BLaER1 (cell line): ENCODE results near the gene COL4A6.

Source experiments
- H3K27ac ChIP-seq: shearing (Covaris generic); formaldehyde crosslinking; 2 replicates; pipeline ENCODE4 v1.8.1; 2022
- H3K27me3 ChIP-seq: shearing (Covaris generic); formaldehyde crosslinking; 2 replicates; pipeline ENCODE4 v1.8.1; 2022
- H3K36me3 ChIP-seq: shearing (Covaris generic); formaldehyde crosslinking; 2 replicates; pipeline ENCODE4 v1.8.1; 2022
- H3K4me1 ChIP-seq: shearing (Covaris generic); formaldehyde crosslinking; 2 replicates; pipeline ENCODE4 v1.8.1; 2022
- H3K4me2 ChIP-seq: shearing (Covaris generic); formaldehyde crosslinking; 2 replicates; pipeline ENCODE4 v1.8.1; 2022
- H3K4me3 ChIP-seq: shearing (Covaris generic); formaldehyde crosslinking; 2 replicates; pipeline ENCODE4 v1.8.1; 2022
- H3K9ac ChIP-seq: shearing (Covaris generic); formaldehyde crosslinking; 2 replicates; pipeline ENCODE4 v1.8.1; 2022
- H3K9me3 ChIP-seq: shearing (Covaris generic); formaldehyde crosslinking; 2 replicates; pipeline ENCODE4 v1.8.1; 2022
- H4K20me1 ChIP-seq: shearing (Covaris generic); formaldehyde crosslinking; 2 replicates; pipeline ENCODE4 v1.8.1; 2022
- Cebpa-rat ChIP-seq: shearing (Covaris generic); IDR thresholded peaks from 2 replicates; pipeline ENCODE4 v1.8.1; 2022

The COL4A6 gene

DNA sequence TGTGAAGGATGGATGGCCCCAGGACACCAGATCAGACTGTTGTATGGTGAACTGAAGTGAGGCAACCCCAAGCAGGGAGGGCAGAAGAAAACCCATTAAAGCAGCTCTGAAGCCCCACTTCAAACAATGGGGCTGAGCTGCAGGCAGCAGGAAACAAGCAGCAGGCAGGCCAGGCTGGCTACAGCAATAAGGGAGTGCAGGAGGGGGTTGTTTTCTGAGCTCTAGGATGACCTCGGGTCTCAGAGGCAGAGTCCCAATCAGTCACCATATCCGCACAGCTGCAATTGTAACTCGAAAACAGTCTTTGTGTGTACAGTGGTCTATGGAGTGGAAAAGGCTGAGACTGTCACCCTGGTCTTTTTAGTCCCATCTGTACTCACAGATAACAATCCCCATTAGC, 90.4 kb downstream of the COL4A6 start:
- peaks cover 5% of the 10 kb centered on the region; the same call in 1 of the 2 replicates for H4K20me1 ChIP-seq
- H3K9me3 ChIP-seq, result no peaks in the 10 kb centered on the region
- no peaks in the 10 kb centered on the region for H3K36me3 ChIP-seq
- no peaks in the 10 kb centered on the region for H3K4me1 ChIP-seq
- H3K4me2 ChIP-seq, result no peak overlapping the region
- no peak overlapping the region for H3K4me3 ChIP-seq
- no peak overlapping the region for H3K27ac ChIP-seq
- H3K27me3 ChIP-seq, result peaks cover 77% of the 10 kb centered on the region
- H3K9ac ChIP-seq, result no peak overlapping the region
- TF ChIP-seq Cebpa-rat, result no peak

DNA sequence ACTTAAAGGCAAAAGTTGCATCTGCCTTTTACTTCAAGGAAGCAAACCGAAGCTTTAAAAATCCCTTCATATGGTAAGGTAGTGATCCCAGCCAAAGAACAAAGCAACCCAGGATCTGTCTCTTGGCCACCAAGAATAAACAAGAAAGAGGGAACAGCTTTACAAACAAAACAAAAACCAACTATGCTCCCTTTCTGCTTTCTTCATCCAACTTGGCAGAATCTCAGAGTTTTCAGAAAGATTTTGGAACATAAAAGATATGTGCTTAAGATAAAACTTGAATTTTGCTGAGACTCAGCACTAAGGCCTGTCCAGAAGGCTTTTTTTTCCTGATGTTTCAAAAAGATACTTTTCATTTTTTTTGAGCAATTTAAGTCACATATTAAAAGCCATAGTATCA, 94.0 kb downstream of the COL4A6 start:
- no peak overlapping the region for H3K4me3 ChIP-seq
- H4K20me1 ChIP-seq, result peaks cover 5% of the 10 kb centered on the region; the same call in 1 of the 2 replicates
- H3K4me1 ChIP-seq, result no peaks in the 10 kb centered on the region
- H3K36me3 ChIP-seq, result no peaks in the 10 kb centered on the region
- no peaks in the 10 kb centered on the region for H3K9me3 ChIP-seq
- no peak overlapping the region for H3K9ac ChIP-seq
- no peak overlapping the region for H3K27ac ChIP-seq
- H3K4me2 ChIP-seq, result no peak overlapping the region
- no peak for TF ChIP-seq Cebpa-rat
- peaks cover 73% of the 10 kb centered on the region for H3K27me3 ChIP-seq

DNA sequence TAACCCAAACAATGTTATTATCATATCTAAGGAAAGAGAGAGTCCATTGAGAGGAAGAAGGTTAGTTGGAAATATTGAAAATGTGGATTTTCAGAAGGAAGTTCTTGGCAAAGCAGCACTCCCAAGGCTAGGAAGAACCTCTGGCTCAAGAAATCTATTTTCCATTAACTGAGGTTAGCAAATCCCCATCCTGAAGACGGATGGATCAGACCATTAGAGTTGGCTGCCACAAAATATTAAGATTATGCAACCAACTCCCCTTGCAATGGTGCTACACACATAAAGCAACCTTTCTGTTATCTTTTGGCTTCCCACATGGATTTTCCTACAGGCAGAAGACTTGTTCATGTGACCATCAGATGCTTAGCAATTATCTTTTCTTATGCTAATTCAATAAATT, 96.3 kb downstream of the COL4A6 start:
- Histone ChIP-seq H3K27me3 (peaks cover 75% of the 10 kb centered on the region), H3K4me1 (no peaks in the 10 kb centered on the region), H3K9ac (no peak overlapping the region), H3K27ac (no peak overlapping the region), H3K9me3 (no peaks in the 10 kb centered on the region), H3K4me3 (no peak overlapping the region), H4K20me1 (peaks cover 2% of the 10 kb centered on the region; the same call in 1 of the 2 replicates), H3K36me3 (no peaks in the 10 kb centered on the region), H3K4me2 (no peak overlapping the region)
- TF ChIP-seq Cebpa-rat, result no peak

DNA sequence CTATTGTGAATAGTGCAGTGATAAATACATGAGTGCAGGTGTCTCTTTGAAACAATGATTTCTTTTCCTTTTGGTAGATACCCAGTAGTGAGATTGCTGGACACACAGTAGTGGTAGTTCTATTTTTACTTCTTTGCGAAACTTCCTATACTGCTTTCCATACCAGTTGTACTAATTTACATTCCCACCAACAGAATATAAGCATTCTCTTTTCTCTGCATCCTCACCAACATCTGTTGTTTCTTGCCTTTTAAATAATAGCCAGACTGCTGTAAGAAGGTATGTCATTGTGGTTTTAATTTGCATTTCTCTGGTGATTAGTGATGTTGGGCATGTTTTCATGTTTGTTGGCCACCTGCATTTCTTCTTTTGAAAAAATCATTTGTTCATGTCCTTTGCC, 105.9 kb downstream of the COL4A6 start:
- H3K4me3 ChIP-seq, result no peak overlapping the region
- no peak overlapping the region for H3K27ac ChIP-seq
- TF ChIP-seq Cebpa-rat, result no peak
- no peak overlapping the region for H3K9ac ChIP-seq
- no peaks in the 10 kb centered on the region for H3K4me1 ChIP-seq
- no peak overlapping the region for H3K4me2 ChIP-seq
- peaks cover 74% of the 10 kb centered on the region for H3K27me3 ChIP-seq
- no peaks in the 10 kb centered on the region for H3K9me3 ChIP-seq
- H4K20me1 ChIP-seq, result no peaks in the 10 kb centered on the region; the same call in 1 of the 2 replicates
- H3K36me3 ChIP-seq, result no peaks in the 10 kb centered on the region

DNA sequence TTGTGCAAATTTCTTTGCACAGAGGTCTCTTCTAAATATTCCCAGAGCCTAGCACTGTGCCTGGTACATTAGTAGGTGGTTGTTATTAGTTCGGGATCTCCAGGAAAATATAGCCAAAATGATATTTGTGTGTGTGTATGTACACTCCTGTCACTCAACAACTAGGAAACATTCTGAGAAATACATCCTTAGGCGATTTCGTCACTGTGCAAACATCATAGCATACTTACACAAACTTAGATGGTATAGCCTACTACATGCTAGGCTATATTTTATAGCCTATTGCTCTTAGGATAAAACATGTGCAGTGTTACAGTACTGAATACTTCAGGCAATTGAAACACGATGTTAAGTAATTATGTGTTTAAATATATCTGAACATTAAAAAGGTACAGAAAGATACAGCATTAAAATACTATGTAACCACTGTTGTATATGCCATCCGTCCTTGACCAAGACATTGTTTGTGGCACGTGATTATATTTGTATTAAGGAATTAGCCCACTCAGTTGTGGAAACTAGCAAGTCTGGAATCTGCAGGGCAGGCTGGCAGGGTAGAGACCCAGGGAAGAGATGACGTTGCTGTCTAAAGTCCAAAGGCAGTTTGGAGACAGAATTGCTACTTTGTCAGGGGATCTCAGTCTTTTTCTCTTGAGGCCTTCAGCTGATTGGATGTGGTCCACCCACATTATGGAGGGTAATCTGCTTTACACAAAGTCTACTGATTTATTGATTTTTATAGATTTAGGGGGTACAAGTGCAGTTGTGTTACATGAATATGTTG, 106.9 kb downstream of the COL4A6 start:
- no peaks in the 10 kb centered on the region for H3K9me3 ChIP-seq
- H3K27ac ChIP-seq, result no peak overlapping the region
- no peak overlapping the region for H3K4me2 ChIP-seq
- H3K4me1 ChIP-seq, result no peaks in the 10 kb centered on the region
- H3K4me3 ChIP-seq, result no peak overlapping the region
- no peak for TF ChIP-seq Cebpa-rat
- H3K36me3 ChIP-seq, result no peaks in the 10 kb centered on the region
- no peak overlapping the region for H3K9ac ChIP-seq
- H4K20me1 ChIP-seq, result no peaks in the 10 kb centered on the region; the same call in 1 of the 2 replicates
- H3K27me3 ChIP-seq, result peaks cover 75% of the 10 kb centered on the region

DNA sequence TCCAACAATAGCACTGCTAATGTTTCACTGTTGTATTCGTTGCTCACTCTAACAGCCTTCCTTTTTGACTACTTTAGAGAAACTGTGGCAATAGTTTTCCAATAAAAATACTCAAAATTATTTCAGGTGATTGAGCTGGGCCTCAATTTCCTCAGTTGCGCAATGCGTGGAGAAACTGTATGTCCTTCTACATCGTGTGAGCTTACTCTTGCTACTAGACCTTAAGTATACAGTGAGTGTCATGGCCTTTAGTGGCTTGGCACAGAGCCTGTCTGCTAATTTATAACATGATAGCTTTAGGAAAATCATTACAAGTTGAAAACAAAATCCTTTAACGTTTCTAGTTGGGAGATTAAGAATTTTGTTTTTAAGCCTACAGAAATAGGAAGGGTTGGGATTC, 114.5 kb downstream of the COL4A6 start:
- no peaks in the 10 kb centered on the region for H3K36me3 ChIP-seq
- H3K9me3 ChIP-seq, result no peaks in the 10 kb centered on the region
- no peaks in the 10 kb centered on the region for H4K20me1 ChIP-seq
- no peak overlapping the region for H3K9ac ChIP-seq
- no peak overlapping the region for H3K27ac ChIP-seq
- no peak overlapping the region for H3K4me2 ChIP-seq
- no peak; the same call in 1 of the 2 replicates for TF ChIP-seq Cebpa-rat
- no peak overlapping the region for H3K4me3 ChIP-seq
- no peaks in the 10 kb centered on the region for H3K4me1 ChIP-seq
- peaks cover 94% of the 10 kb centered on the region for H3K27me3 ChIP-seq

DNA sequence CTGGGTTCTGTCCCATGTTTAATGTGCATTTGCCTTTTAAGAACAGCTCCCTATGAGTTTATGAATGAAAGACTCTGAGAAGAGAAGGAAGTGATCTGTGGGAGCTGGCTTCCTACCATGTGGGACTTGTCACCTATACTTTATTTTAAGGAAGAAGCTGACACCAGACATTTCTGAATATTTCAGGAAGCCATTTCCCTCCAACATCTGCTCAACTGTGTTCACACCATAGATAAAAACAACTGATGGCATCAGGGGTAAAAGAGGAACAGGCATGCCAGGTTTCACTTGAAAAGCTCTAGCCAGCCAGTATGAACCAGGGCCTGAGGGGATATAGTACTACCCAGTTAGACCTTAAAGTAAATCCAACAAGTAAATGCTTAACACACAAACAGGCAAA, 116.0 kb downstream of the COL4A6 start:
- no peak overlapping the region for H3K27ac ChIP-seq
- no peaks in the 10 kb centered on the region for H3K36me3 ChIP-seq
- H3K4me1 ChIP-seq, result no peaks in the 10 kb centered on the region
- H3K27me3 ChIP-seq, result peaks cover 84% of the 10 kb centered on the region
- TF ChIP-seq Cebpa-rat, result no peak
- H3K9ac ChIP-seq, result no peak overlapping the region
- H3K9me3 ChIP-seq, result no peaks in the 10 kb centered on the region
- H3K4me2 ChIP-seq, result no peak overlapping the region
- H3K4me3 ChIP-seq, result no peak overlapping the region
- no peaks in the 10 kb centered on the region for H4K20me1 ChIP-seq

DNA sequence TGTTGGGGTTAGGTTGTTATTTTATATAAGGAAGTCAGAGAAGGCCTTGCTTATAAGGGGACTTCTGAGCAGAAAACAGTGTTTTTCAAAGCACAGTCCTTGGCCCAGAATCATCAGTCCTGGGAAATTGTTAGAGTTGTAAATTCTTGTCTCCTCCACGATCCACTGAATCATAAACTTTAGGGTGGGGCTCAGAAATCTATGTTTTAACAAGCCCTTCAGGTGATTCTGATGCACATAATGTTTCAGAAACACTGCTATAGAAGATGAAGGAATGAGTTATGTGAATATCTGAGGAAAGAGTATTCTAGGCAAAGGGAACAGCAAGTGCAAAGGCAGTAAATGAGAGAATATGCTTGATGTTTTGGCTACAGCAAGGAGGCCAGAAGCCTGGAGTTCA, 121.8 kb downstream of the COL4A6 start:
- Histone ChIP-seq H3K36me3 (no peaks in the 10 kb centered on the region), H3K4me2 (no peak overlapping the region), H4K20me1 (no peaks in the 10 kb centered on the region), H3K27ac (no peak overlapping the region), H3K9me3 (no peaks in the 10 kb centered on the region), H3K9ac (no peak overlapping the region), H3K4me3 (no peak overlapping the region), H3K4me1 (no peaks in the 10 kb centered on the region), H3K27me3 (peaks cover 79% of the 10 kb centered on the region)
- no peak for TF ChIP-seq Cebpa-rat

DNA sequence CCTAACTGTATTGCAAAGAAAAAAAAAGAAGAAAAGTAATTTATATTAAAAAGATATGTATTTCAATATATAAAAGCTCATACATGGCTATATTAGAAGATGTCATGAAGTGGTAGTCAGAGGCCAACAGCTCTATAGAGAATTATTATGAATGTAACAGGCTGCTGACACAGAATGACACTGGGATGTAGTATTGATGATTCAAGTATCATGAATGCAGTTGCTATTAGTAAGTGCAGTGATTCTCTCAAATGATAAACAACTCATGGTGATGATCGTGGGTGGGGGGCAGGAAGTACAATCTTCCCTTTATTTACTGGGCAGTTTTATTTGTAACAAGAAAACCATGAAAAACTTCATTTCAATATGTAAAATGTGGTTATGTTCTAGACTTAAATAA, 124.6 kb downstream of the COL4A6 start:
- Histone ChIP-seq H3K27ac (no peak overlapping the region), H3K4me2 (no peak overlapping the region), H3K27me3 (peaks cover 79% of the 10 kb centered on the region), H3K4me3 (no peak overlapping the region), H3K4me1 (no peaks in the 10 kb centered on the region), H4K20me1 (no peaks in the 10 kb centered on the region), H3K36me3 (no peaks in the 10 kb centered on the region), H3K9ac (no peak overlapping the region), H3K9me3 (no peaks in the 10 kb centered on the region)
- no peak for TF ChIP-seq Cebpa-rat

DNA sequence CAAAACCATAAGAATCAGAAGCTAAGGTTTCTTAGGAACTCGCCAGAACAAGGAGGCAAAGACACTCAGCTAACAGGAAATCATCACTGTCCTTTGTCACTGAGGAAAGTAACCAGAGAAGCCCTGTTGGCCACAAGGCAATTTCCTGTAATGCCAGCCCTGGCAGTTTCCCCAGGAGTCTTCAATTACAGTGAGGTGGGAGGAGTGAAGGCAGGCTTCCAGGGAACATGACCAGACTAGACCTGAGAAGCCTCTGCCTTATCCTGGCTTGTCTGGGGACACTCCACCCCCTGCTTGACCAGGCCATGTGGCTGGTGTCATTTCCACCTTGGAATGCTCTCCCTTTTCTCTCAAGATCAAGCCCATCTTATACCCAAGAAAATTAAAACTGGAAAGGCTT, 125.3 kb downstream of the COL4A6 start:
- Histone ChIP-seq H3K4me3 (no peak overlapping the region), H4K20me1 (peaks cover under 1% of the 10 kb centered on the region; the same call in 1 of the 2 replicates), H3K9me3 (no peaks in the 10 kb centered on the region), H3K4me2 (no peak overlapping the region), H3K9ac (no peak overlapping the region), H3K4me1 (no peaks in the 10 kb centered on the region), H3K27me3 (peaks cover 86% of the 10 kb centered on the region), H3K36me3 (no peaks in the 10 kb centered on the region), H3K27ac (no peak overlapping the region)
- no peak for TF ChIP-seq Cebpa-rat
